Activated CD8-positive, alpha-beta memory T cell treated with anti-CD3 and anti-CD28 coated beads for 1 hour (primary cell): ENCODE data around the gene RASA3.
"Not testable (repeated sequence)": the region's sequence is repeated elsewhere in the genome, so short reads cannot be mapped to it uniquely, and the experiment has no call there.

Experiments
- DNase-seq, 2 donors: peaks; one replicate each; pipeline ENCODE4 v3.0.0-alpha.2; 2020; ENCODE audit warnings: low read depth in 1 of 2; ENCODE audit errors: extremely low read depth in 1 of 2

The RASA3 gene, protein sequence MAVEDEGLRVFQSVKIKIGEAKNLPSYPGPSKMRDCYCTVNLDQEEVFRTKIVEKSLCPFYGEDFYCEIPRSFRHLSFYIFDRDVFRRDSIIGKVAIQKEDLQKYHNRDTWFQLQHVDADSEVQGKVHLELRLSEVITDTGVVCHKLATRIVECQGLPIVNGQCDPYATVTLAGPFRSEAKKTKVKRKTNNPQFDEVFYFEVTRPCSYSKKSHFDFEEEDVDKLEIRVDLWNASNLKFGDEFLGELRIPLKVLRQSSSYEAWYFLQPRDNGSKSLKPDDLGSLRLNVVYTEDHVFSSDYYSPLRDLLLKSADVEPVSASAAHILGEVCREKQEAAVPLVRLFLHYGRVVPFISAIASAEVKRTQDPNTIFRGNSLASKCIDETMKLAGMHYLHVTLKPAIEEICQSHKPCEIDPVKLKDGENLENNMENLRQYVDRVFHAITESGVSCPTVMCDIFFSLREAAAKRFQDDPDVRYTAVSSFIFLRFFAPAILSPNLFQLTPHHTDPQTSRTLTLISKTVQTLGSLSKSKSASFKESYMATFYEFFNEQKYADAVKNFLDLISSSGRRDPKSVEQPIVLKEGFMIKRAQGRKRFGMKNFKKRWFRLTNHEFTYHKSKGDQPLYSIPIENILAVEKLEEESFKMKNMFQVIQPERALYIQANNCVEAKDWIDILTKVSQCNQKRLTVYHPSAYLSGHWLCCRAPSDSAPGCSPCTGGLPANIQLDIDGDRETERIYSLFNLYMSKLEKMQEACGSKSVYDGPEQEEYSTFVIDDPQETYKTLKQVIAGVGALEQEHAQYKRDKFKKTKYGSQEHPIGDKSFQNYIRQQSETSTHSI

DNA sequence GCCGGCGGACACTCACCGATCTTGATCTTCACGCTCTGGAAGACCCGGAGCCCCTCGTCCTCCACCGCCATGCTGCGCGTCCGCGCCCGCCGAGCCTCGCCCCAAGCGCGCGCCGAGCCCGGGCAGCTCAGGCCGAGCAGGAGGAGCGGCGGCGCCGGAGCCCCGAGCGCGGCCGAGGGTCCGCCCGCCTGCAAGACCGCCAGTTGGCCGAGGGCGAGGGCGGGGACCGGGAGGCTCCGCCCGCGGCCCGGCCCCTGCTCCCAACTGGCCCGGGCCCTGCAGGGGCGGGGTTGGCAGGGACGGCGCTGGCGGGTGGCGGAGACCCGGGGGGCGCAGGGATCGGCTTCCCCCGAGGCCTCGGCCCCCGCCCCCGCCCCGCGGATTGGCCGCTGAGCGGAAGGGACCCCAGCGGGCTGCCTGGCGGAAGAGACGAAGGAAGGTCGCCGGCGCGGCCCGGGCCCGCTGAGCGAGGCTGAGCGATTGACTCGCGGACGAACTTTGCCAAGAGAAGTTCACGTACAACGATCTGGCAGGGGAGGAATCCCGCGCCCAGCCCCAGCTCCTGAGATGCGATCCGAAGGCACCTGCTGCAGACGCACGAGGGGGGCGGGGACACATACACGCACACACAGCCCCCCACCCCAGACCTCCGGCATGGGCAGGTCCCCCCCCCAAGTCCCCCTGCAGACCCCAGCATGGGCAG, at the start of gene RASA3:
Gene RASA3, minus strand, starts transcription at position 205 of the 703 bp plus-strand sequence. Its CDS starts 134 bp downstream, at position 71.
- DNase-seq: no peak

DNA sequence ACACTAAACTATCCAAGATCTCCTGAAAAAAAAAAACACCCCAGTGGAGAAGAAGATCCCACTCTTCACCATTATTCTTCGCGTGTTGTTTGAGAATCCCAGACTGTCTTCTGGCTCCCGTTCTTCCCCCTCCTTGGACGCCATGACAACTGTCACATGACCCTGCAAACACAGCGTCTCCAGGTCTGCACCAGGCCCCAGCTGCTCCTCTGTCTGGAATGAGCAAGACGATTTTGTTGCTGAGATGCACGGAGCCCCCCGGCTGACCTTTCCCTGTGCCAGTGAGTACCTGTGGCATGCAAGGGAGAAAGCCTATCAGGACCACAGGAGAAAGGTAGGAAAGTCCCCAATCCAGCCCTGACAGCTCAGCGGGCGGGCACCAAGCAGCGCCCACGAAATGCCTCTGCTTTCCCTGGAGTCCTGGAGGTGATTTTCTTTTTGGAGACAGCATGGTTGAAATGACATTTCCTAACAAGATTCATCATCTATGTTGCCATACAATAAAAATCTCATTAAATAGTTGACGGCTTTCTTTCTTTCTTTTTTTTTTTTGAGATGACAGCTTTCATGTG, 46.8 kb upstream of the RASA3 start, which contains the start of gene CFAP97D2:
Gene CFAP97D2, plus strand, starts transcription at position 171 of the 572 bp plus-strand sequence. Its CDS starts 74 bp downstream, at position 245.
- DNase-seq: no peak

DNA sequence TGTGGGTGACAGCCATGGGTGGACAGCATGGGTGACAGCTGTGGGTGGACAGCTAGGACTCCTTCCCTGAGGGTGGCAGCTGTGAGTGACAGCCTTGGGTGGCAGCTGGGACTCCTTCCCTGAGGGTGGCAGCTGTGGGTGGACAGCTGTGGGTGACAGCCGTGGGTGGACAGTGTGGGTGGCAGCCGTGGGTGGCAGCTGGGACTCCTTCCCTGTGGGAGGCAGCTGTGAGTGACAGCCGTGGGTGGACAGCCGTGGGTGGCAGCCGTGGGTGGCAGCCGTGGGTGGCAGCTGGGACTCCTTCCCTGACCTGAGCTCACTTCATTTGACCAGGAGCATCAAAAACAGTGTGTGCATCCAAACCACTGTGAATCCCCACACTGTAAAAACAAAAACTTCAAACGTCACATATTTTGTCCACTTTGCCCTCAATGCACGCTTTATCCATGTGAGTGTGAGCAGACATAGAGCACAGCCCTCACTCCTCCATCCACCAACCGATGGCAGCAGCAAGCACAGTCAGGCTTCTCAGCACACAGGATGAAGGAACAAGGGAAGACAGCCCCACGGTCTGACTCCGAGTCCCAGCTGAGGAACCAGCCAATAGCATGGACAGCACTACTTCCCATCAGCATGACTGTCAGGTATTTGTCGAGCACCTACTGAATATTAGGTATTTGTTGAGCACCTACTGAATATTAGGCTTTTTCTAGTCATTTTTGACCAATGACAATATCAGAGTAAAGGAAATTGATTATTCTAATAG, 45.0 kb upstream of the RASA3 start:
- no peak for DNase-seq

DNA sequence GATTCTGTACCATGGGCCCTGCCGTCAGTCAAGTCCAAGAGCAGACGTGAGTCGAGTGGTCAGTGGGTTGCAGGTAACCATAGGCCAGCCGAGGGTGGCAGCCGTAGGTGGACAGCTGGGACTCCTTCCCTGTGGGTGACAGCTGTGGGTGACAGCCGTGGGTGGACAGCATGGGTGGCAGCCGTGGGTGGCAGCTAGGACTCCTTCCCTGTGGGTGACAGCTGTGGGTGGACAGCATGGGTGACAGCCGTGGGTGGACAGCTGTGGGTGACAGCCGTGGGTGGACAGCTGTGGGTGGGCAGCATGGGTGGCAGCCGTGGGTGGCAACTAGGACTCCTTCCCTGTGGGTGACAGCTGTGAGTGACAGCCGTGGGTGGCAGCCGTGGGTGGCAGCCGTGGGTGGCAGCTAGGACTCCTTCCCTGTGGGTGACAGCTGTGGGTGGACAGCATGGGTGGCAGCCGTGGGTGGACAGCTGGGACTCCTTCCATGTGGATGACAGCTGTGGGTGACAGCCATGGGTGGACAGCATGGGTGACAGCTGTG, 44.0 kb upstream of the RASA3 start:
- not testable (repeated sequence) for DNase-seq

DNA sequence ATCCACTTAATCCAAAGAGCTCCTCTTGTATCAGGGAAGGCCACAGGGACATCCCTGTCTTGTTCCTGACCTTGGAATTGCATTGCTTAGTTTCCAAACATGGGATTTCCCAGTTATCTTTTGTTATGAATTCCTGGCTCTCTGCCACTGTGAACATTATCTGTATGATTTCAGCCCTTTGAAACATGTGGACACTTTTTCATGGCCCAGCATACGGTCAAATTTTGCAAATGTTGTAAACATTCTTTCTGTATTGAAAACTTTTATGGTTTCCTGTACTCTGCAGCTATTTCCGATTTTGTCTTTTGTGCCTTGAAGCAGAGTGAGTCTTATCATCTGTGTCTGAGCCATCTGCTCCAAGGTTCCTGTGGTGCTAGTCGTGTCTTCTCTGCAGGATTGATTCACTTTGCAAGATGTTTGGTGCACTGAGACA, 42.1 kb upstream of the RASA3 start:
- DNase-seq: no peak

DNA sequence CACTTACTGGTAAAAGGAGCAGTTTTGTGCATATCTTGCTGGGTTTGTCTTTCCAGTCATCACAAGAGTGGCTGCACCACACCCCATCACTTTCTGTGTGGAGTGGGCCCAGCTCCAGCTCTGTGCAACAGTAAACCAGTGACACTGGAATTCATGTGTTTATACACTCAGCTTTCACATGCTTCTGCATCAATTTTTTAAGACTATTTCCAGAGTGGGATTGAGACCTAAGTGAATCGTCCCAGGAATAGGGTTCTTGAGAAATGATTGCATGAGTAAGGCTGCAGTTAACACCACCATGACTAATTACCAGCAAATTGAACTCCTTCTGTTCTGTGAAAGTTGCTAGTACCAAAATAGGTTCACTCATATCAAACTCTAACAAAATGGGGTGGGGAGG, 41.3 kb upstream of the RASA3 start:
- DNase-seq: no peak

DNA sequence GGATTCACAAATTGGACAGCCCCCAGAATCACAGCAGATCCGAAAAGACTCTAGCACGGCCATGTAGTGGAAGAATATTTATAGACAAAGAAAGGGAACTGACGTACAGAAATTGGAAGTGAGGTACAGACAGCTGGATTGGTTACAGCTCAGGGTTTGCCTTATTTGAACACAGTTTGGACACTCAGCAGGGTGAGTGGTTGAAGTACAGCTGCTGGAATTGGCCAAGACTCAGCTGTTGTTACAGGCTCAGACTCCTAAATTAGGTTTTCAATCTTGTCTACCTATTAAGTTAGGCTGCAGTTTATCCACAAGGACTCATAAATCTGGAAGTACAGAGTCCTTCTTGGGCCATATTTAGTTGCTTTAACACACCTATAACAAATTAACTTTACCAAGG, 40.8 kb upstream of the RASA3 start:
- no peak for DNase-seq

DNA sequence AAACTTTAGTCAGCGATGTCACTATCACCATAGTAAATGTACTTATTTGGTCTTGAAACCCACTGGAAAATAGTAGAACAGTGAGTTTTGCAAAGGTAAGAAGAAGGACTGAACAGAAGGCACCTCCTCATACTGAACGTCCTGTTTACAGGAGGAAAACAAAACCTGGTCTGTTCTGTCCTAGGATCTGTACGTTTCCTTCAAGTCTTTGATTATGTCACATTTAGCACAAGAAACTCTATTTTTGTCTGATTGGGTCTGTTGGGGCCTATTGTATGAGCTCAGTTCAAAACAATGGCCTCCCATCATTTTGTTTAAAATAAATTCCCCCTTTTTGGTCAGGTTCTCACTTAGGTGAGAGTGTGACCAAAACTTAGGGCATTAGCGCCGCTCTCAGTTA, 35.5 kb upstream of the RASA3 start:
- no peak for DNase-seq

DNA sequence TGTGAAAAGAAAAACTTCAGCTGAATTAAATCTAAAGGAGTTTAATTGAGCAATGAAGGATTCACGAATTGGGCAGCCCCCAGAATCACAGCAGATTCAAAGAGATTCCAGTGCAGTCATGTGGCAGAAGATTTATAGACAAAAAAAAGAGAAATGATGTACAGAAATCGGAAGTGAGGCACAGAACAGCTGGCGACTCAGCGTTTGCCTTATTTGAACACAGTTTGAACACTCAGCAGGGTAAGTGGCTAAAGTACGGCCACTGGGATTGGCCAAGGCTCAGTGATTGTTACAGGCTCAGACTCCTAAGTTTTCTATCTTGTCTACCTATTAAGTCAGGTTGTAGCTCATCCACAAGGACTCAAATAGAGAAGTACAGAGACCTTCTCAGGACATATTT, 35.0 kb upstream of the RASA3 start:
- DNase-seq: no peak

DNA sequence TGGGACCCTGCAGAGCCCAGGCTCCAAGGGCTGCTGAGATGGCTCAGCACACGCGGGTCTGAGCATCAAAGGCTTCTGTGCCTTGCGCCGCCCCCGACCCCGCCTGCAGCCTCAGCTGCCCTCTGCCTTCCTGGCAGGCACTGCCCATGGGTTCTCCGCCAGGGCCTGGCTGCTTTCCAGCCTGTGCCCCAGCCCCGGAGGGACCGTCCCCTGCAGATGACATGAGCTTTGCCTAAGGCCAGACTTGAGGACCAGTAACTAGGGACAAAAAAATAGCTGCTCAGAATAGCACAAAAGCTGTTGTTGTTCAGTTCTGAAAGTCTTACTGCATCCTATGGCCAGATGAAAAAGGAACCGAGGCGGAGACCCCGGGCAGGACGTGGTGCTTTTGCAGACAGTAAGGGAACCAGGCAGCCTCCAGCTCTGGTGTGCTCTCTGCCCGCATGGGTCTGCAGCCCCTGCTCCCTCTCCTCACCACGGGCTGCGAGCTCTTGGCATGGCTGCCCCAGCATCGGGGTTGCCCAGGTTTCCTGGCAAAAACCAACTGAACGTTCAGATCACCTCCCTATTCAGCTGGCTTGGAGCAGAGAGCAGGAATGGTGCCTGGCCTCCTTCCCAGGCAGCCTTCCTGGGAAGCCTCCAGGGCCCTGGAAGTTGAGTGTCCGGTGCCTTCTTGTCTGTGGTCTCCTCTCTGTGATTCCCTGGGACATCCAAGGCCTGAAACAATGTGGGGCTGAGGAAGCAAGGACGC, 34.1 kb upstream of the RASA3 start:
- DNase-seq: no peak

DNA sequence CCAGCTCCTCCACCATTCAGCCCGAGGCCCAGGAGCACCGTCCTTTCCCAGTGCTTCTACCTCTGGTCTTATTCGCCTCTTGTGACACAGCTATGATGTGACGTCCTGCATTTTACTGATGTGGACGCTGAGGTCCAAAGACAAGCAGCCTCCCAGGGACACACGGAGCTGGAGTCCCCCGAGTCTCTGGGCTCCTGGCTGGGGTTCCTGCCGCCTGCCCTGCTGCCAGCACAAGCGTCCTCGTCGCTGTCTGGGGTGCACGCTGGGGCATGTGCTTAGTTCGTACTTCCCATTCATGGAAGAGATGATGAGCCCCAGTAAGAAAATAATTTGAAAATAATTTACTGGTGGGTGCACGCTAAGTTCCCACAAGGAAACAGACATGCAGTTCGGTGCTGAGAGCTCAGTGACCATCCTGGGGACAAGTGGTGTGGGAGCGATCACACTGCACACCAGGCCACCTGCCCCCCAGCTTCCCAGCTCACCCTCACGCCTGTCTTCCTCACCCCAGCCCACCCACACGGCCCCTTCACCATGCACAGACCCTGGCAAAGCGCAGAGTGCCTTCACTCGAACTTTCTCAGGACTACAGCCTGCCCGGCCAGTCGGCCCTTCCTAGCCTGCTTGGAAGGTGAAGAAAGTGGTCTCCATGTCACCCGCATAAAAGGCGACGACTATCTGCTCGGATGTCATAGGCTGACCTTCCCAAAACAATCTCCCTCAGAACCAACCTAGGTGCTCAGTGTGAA, 32.4 kb upstream of the RASA3 start:
- DNase-seq: no peak

DNA sequence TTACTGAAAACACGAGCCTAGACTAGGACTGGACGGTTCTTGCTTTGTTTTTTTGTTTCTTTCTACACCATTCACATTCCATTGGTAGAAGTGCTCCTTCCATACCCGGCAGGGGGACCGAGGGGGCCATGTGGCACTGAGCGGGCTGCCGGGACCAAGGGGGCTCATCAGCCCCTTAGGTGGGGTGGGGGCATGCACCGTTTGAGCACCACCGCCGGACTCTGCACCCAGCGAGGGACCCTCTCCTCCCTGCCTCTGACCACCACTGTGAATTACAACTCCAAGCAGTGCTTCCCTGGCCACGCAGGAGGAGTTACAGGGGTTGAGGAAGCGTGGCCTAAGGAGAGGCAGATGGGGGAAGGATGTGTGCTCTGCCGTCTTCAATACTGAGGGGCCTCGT, 31.6 kb upstream of the RASA3 start:
- no peak for DNase-seq

DNA sequence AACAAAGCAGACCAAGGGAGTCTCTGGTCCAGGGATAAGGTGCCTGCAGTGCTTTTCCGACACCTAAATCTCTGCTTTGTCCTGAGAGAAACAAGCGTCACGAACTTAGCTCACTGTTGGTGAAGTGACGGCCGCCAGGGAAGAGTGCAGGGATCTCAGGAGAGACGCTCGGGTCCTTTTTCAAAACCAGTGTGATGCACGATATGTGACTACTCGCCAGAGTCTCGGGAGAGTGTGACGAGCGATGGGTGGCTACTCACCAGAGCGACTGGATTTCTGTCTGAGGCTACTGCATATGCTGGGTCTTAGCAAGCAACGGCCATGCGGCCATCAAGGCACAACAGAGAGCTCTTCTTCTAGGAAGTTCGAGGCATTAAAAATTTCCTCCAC, 30.1 kb upstream of the RASA3 start:
- DNase-seq: no peak

DNA sequence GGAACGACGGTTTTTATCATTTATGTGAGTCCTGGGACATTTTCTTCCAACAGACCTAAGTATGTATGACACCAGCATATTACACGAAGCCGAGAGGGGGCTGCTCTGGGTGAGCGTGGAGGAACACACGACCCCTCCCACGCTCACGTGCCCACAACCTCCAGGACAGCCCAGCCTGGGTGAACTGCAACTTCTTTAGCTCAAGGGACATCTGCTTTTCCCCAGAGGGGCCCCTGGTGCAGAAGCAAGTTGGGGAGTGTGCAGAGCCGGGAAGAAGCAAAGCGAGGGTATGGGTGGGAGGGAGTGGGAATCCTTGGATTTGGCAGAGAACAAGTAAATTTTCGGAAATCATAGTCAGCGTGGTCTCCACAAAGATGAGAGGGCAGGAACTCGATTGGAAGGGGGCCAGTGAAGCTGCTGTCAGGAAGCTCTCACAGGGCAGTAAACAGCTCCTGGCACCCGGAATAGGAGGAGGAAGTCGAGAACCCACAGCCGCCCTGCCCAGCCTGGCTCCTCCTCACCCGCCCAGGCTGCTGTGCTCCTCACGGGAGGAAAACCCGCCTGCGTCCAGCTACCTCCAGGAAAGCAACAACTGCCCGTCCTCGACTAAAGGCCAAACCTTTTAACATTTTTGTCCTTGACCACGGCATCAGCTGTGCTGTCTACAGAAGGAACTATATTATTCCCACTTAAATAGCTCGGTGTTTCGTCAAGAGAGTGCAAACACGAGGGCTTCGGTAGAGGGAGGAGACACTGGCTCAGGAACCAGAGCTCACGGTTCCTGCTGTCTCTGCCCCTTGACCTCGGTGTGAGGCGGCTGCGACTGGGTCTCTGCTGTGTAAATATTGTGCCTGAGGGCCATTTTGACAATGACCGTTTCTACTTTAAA, 29.5 kb upstream of the RASA3 start:
- no peak for DNase-seq

DNA sequence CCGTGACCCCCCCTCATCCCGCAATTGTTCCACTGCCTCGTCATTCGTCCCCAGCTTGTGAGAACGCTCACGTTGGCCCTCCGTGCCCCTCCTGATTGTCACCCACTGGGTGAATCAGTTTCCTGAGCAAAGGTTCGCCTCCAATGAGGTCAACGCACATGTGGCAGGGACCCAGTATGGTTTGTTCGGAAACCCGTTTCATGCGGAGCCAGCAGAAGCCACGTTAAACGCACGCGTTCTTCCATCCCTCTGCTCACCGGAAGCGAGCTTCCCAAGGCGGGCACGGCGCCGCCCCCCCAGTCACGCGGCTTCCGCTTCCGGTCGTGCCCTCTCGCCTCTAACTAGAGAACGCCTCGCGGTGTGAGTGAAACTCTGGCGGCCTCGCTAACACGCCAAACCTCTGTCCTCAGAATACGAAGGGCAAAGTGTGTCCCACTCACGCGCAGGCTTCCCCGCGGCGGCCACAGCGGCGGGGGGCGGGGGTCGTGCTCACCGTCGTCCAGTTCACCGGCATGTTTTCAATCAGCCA, 28.7 kb upstream of the RASA3 start:
- no peak for DNase-seq

DNA sequence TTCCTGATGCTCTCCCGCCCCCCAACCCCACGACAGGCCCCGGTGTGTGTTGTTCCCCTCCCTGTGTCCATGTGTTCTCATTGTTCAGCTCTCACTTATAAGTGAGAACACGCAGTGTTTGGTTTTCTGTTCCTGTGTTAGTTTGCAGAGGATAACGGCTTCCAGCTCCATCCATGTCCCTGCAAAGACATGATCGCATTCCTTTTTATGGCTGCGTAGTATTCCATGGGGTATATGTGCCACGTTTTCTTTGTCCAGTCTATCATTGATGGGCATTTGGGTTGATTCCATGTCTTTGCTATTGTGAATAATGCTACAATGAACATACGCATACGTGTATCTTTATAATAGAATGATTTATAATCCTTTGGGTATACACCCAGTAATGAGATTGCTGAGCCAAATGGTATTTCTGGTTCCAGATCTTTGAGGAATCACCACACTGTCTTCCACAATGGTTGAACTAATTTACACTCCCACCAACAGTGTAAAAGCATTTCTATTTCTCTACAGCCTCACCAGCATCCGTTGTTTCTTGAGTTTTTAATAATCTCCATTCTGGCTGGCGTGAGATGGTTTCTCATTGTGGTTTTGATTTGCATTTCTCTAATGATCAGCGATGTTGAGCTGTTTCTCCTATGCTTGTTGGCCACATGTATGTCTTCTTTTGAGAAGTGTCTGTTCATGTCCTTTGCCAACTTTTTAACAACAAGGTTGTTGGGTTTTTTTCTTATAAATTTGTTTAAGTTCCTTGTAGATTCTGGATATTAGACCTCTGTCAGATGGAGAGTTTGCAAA, 26.6 kb upstream of the RASA3 start:
- not testable (repeated sequence) for DNase-seq
